Prostate gland (tissue), 2 donors: ENCODE data around the gene ZSWIM1.

ENCODE experiments used
- POLR2A ChIP-seq: fragments of 450-650 bp; IDR thresholded peaks from one replicate; pipeline ENCODE4 v1.6.1; 2016; ENCODE audit warnings: antibody characterized with exemption, mild to moderate bottlenecking
- POLR2AphosphoS5 ChIP-seq: sonication (generic); formaldehyde crosslinking; IDR thresholded peaks from one replicate; pipeline ENCODE4 v1.6.1; 2017; ENCODE audit warnings: antibody characterized with exemption
- TF ChIP-seq, protein P1 (sequence below), 4 experiments: fragments of 200-600 bp in 2 of 4; fragments of 450-650 bp in 2 of 4; sonication (generic) in 2 of 4; IDR thresholded peaks; 1 replicate in 3 of 4; 2 replicates in 1 of 4; pipeline ENCODE4 v1.5.1; 2016 to 2019; ENCODE audit warnings: antibody characterized with exemption in 4 of 4, mild to moderate bottlenecking in 2 of 4, moderate library complexity in 2 of 4

GRCh38 chr20:45866454-45866853 is 14.6 kb upstream of the ZSWIM1 start:
- no peak for TF ChIP-seq POLR2A
- TF ChIP-seq, protein P1, sequence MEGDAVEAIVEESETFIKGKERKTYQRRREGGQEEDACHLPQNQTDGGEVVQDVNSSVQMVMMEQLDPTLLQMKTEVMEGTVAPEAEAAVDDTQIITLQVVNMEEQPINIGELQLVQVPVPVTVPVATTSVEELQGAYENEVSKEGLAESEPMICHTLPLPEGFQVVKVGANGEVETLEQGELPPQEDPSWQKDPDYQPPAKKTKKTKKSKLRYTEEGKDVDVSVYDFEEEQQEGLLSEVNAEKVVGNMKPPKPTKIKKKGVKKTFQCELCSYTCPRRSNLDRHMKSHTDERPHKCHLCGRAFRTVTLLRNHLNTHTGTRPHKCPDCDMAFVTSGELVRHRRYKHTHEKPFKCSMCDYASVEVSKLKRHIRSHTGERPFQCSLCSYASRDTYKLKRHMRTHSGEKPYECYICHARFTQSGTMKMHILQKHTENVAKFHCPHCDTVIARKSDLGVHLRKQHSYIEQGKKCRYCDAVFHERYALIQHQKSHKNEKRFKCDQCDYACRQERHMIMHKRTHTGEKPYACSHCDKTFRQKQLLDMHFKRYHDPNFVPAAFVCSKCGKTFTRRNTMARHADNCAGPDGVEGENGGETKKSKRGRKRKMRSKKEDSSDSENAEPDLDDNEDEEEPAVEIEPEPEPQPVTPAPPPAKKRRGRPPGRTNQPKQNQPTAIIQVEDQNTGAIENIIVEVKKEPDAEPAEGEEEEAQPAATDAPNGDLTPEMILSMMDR (IDR thresholded peaks at IDR 0.05) = no peak
- no peak for TF ChIP-seq POLR2AphosphoS5
